Lower lobe of right lung (tissue), 2 donors: ENCODE measurements around the gene PAK1. TPM values are rescaled to one million over a fixed set of nuclear protein-coding genes. Genes with fewer than 3 reads are reported as not detected.
"Not testable (repeated sequence)": the region's sequence is repeated elsewhere in the genome, so short reads cannot be mapped to it uniquely, and the experiment has no call there.

Experiments used
- ATAC-seq, 2 donors: fragments of 200-7000 bp; cut with Tn5 transposase; one replicate each; pipeline ENCODE4 v1.9.1; 2020 to 2022; ENCODE audit warnings: mild to moderate bottlenecking in 2 of 2, moderate library complexity in 2 of 2
- DNase-seq: peaks from one replicate; pipeline ENCODE4 v3.0.0-alpha.2; 2020
- H3K27ac ChIP-seq: fragments of 200-600 bp; one replicate; pipeline ENCODE4 v1.8.0; 2022
- H3K27me3 ChIP-seq: fragments of 200-600 bp; one replicate; pipeline ENCODE4 v1.8.0; 2022; ENCODE audit warnings: low read depth
- H3K36me3 ChIP-seq: fragments of 200-600 bp; one replicate; pipeline ENCODE4 v1.8.0; 2022; ENCODE audit warnings: mild to moderate bottlenecking
- H3K4me1 ChIP-seq: fragments of 200-600 bp; one replicate; pipeline ENCODE4 v1.8.0; 2022
- H3K4me3 ChIP-seq: fragments of 200-600 bp; one replicate; pipeline ENCODE4 v1.8.0; 2022; ENCODE audit warnings: mild to moderate bottlenecking
- H3K9me3 ChIP-seq: fragments of 200-600 bp; one replicate; pipeline ENCODE4 v1.8.0; 2022
- intact Hi-C: fragments of 100-400 bp; cut with DNase I; formaldehyde crosslinking; loops from one replicate; pipeline ENCODE4 v1.11.0; 2022
- total RNA-seq: library from RNA; stranded (reverse); fragmentation: NEBNext Ultra II Directional; extraction: Animal tissue kit (Norgen Biotek cat#: 25700); gene quantifications from one replicate; pipeline ENCODE4 v1.2.1, GENCODE V29; 2021
- TF ChIP-seq, protein P1 (sequence below): fragments of 200-600 bp; IDR thresholded peaks from one replicate; pipeline ENCODE4 v1.8.0; 2022; ENCODE audit warnings: antibody characterized with exemption, mild to moderate bottlenecking
- donor health status: DM: no; HTN: yes; CAD: no; lungs with severe emphysema.

The PAK1 gene
- total RNA-seq, 1 donor from 2014 or later: 40.6 TPM

GRCh38 chr11:77392842-77393241 is 81.1 kb downstream of the PAK1 start:
- ATAC-seq: no peak
- DNase-seq: no peak
- H3K9me3 ChIP-seq: no peaks in the 10 kb centered on the region
- no peaks in the 10 kb centered on the region for H3K4me1 ChIP-seq
- H3K27ac ChIP-seq: no peak overlapping the region
- no peaks in the 10 kb centered on the region for H3K27me3 ChIP-seq
- TF ChIP-seq, protein P1, sequence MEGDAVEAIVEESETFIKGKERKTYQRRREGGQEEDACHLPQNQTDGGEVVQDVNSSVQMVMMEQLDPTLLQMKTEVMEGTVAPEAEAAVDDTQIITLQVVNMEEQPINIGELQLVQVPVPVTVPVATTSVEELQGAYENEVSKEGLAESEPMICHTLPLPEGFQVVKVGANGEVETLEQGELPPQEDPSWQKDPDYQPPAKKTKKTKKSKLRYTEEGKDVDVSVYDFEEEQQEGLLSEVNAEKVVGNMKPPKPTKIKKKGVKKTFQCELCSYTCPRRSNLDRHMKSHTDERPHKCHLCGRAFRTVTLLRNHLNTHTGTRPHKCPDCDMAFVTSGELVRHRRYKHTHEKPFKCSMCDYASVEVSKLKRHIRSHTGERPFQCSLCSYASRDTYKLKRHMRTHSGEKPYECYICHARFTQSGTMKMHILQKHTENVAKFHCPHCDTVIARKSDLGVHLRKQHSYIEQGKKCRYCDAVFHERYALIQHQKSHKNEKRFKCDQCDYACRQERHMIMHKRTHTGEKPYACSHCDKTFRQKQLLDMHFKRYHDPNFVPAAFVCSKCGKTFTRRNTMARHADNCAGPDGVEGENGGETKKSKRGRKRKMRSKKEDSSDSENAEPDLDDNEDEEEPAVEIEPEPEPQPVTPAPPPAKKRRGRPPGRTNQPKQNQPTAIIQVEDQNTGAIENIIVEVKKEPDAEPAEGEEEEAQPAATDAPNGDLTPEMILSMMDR: no peak
- no peaks in the 10 kb centered on the region for H3K36me3 ChIP-seq
- H3K4me3 ChIP-seq: no peak overlapping the region
- intact Hi-C loops: no loop called here

DNA sequence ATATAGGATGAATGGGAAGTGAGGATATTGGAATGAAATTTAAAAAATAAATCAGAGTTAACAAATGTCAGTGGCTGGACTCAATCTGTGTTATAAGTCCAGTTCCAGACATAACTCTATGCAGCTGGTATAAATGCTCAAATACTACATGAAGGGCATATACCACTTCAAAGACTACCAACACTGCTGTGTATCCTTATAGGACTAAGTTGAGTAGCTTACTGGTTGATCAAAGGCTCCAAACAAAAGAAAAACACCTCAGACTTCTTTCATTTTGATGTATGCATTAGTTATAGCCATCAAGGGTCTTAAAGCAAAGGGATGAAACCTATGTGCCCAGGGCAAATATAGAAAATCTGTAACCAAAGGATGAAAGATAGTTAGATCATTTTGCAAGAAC is 86.2 kb downstream of the PAK1 start:
- Histone ChIP-seq H3K27ac (no peak overlapping the region), H3K4me3 (no peak overlapping the region), H3K27me3 (no peaks in the 10 kb centered on the region), H3K9me3 (no peaks in the 10 kb centered on the region), H3K36me3 (no peaks in the 10 kb centered on the region), H3K4me1 (no peaks in the 10 kb centered on the region)
- DNase-seq: no peak
- intact Hi-C loops: no loop called here
- ATAC-seq: no peak
- TF ChIP-seq, protein P1: no peak

- no peaks in the 10 kb centered on the region for H3K36me3 ChIP-seq
- ATAC-seq: no peak
- H3K4me3 ChIP-seq: no peak overlapping the region
- no peaks in the 10 kb centered on the region for H3K9me3 ChIP-seq
- no peaks in the 10 kb centered on the region for H3K27me3 ChIP-seq
- H3K27ac ChIP-seq: no peak overlapping the region
- no peak for DNase-seq
- H3K4me1 ChIP-seq: peaks cover 6% of the 10 kb centered on the region
- intact Hi-C loops: no loop called here
- TF ChIP-seq, protein P1: no peak
Measured at GRCh38 chr11:77386178-77386577, 87.7 kb downstream of the PAK1 start.

DNA sequence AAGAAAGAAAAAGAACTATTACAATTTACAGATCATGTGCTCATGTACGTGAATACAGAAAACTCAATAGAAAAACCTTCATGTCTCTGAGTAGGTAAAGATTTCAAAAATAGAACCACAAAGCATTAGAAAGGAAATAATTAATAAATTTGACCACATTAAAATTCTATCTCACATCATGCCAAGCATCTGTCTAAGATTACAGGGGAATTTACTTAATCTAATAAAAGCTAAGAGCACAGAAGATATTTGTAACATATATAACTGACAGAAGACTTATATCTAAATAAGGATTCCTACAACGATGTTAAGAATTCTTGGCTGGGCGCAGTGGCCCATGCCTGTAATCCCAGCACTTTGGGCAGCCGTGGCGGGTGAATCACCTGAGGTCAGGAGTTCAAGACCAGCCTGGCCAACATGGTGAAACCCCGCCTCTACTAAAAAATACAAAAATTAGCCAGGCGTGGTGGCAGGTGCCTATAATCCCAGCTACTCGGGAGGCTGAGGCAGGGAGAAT is 88.6 kb downstream of the PAK1 start:
- H3K4me1 ChIP-seq: not testable (repeated sequence)

DNA sequence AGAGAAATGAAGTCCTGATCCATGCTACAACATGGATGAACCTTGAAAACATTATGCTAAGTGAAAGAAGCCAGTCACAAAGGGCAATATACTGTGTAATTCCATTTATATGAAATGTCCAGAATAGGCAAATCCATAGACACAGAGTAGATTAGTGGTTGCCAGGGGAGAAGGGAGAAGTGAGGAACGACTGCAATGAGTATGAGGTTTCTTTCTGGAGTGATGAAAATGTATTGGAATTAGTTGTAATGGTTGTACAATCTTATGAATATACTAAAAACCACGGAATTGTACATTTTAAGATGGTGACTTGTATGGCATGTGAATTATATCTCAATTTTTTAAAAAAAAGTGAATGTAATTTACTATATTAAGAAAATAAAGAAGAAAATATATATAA is 89.3 kb downstream of the PAK1 start:
- Histone ChIP-seq H3K27ac (no peak overlapping the region), H3K36me3 (peaks cover 5% of the 10 kb centered on the region), H3K9me3 (no peaks in the 10 kb centered on the region), H3K27me3 (no peaks in the 10 kb centered on the region), H3K4me1 (peaks cover 6% of the 10 kb centered on the region), H3K4me3 (no peak overlapping the region)
- TF ChIP-seq, protein P1: no peak
- intact Hi-C loops: no loop called here
- DNase-seq (no peak), ATAC-seq (no peak)

More for the DNA sequence above, 88.6 kb downstream of the PAK1 start:
- DNase-seq, H3K27me3 ChIP-seq, H3K4me3 ChIP-seq, H3K9me3 ChIP-seq, ATAC-seq, intact Hi-C loops, H3K36me3 ChIP-seq, H3K27ac ChIP-seq: not testable (repeated sequence)

GRCh38 chr11:77383349-77383748 is 90.5 kb downstream of the PAK1 start:
- intact Hi-C loops, H3K4me3 ChIP-seq, H3K4me1 ChIP-seq, ATAC-seq, H3K27ac ChIP-seq, DNase-seq, H3K27me3 ChIP-seq, H3K9me3 ChIP-seq: not testable (repeated sequence)
- peaks cover 17% of the 10 kb centered on the region for H3K36me3 ChIP-seq
